Activated CD4-positive, alpha-beta T cell treated with anti-CD3 and anti-CD28 coated beads for 24 hours (primary cell): ENCODE results near the gene KCNH6.

Experiments used
- DNase-seq, 2 donors: peaks; one replicate each; pipeline ENCODE4 v3.0.0-alpha.2; 2020; ENCODE audit warnings: low read depth in 2 of 2

Gene KCNH6

DNA sequence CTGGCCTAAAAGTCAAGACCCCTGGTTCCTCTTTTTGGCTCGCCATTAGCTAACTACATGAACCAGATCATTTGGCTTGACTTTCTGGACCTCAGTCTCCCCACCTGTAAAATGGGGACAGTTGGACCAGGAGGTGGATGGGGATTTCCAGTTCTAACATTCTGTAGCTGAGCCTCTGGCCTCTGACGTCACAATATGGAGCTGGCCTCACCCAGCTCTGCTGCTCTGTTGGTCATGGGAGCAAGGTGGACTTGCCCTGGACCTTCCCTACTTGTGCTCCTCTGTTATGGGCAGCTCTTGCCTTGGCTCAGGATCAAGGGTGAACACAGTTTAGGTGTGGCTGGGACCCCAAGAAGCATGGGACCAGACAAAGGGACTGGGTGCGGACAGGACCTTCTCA, 16.5 kb upstream of the KCNH6 start:
- DNase-seq: no peak

DNA sequence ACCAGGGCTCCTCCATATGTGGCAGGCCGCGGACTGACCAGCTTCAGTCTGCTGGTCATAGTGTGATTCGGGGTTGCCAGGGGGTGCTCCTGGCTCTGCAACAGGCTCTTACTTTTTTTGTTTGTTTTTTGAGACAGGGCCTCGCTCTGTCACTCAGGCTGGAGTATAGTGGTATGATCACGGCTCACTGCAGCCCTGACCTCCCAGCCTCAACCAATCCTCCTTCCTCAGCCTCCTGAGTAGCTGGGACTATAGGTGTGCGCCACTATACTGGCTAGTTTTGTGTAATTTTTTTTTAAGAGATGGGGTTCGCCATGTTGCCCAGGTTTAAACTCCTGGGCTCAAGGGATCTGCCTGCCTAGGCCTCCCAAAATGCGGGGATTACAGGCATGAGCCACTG, 11.8 kb upstream of the KCNH6 start:
- no peak for DNase-seq

DNA sequence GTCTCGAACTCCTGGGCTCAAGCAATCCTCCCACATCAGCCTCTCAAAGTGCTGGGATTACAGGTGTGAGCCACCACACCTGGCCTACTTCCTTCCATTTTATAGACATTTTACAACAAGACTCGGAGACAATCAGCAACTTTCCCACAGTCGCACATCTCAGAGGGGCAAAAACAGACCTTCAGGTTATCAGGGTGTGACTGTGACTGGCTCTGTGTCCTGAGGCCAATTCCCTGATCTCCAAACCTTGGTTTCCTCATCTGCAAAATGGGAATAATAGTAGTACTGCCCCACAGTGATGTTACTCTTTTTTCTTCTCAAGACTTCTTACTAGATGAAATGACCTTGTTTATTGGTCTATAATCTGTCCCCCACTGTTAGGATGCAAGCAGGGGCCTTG, 10.8 kb upstream of the KCNH6 start:
- DNase-seq: no peak

DNA sequence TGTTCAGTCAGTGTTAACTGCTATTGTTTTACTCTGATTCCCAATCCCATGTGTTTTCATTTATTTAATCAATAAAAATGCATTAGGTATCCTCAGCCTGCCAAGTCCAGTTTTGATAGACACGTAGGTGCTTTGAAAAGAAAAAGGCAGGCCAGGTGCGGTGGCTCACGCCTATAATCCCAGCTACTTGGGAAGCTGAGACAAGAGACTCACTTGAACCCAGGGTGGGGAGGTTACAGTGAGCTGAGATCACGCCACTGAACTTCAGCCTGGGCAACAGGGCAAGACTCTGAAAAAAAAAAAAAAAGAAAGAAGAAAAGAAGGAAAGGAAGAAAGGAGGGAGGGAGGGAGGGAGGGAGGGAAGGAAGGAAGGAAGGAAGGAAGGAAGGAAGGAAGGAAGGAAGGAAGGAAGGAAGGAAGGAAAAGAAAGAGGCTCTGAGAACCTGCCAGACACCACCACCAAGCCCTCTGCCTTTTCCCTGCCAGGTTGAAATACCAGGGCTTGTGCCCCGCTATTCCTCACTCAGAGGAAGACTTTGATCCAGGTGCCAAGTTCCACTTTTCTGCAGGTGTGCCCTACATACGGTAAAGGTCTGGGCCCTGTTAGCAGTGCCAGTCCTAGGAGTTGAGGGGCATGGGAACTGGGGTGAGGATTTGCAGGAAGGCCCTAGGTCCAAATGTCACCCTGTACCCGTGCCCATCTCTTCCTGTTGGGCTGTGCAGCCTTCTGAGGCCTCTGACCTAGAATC, 10.1 kb upstream of the KCNH6 start:
- no peak for DNase-seq

DNA sequence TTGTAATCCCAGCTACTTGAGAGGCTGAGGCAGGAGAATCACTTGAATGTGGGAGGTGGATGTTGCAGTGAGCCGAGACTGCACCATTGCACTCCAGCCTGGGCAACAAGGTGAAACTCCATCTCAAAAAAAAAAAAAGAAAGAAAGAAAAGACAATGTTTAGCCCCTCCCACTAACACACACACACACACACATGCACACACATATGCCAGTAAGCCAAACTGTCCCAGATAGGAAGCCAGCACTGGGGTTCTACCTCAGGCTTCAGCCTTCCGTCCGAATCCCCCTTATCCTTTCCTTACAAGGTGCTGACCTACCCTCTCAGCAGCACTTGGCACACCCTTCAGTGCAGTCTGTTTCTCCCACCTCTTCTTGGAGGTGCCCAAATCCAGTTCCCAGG, 8.7 kb upstream of the KCNH6 start:
- no peak for DNase-seq

DNA sequence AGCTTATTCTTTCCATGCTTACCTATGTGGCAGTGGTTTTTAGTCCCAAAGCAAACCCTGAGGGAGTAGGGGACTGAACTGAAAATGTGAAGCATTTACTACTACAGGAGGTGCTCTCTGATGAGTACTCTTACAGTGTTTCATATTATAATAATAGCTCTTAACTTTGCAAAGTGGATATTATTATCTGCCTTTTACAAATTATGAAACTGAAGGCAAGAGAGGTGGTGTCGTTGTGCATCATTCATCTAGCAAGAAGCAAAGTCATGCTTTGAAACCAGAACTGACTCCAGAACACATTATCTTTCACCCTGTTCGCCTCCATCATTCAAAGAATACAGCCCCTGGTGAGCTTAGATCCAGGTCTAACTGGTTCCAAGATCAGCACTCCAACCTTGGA, 8.2 kb upstream of the KCNH6 start:
- DNase-seq: no peak

DNA sequence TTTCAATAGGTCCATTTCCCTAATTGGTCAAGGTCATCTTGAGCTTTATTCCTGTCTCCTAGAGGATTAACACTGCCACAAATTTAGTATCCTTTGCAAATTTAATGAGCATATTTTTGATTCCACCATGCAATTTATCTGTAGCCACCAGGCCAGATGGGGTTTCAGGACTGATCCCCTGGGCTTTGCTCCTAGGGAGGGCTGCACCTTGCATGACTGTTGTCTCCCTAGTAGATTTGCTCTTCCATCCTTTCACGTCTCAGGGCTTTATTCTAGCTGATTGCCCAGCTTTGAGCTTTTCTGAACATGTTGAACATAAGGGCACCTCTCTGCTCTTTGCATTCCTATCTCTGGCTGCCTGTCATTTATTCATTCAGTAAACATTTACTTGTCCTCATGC, 7.7 kb upstream of the KCNH6 start:
- DNase-seq: no peak

DNA sequence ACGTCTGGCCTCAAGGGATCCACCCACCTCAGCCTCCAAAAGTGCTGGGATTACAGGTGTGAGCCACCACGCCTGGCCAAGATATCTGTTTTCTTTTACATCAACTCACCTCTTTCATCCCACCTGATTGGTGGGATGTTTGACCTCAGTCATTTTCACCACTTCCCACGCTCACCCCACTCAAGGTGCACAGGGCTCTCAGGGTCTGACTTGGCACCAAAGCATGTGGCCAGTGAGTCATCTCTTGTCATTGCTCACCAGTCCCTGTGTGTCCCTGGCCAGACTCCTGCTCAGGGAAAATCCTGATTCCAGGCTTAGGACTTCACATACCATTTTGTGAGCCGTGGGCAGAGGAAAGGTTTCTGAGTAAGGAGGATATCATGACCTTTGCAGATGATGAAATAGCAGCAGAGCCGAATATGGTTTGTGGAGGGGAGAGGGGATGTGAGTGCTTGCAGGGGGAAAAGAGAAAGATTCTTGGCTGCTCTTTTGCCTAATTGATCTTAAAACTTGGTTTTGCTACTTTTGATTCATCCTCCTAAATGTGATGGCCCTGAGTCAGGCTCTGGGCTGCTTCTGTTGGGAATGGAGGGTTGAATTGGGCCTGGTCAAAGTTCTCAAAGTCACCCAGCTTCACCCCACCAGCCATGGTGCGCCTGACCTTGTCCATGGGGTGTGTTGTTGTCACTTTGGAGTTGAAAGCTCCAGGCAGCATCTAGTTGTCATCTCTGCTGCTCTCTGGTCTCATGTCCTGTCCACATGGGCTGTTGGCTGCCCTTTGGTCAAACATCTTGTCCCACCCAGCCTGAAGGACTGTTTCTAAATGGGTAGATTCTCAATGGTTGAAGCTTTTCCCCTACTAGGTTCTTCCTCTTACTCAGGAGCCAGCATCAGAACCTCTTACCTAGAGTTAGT, 6.0 kb upstream of the KCNH6 start:
- DNase-seq: peak in 1 of 2 donors; percentile 5

DNA sequence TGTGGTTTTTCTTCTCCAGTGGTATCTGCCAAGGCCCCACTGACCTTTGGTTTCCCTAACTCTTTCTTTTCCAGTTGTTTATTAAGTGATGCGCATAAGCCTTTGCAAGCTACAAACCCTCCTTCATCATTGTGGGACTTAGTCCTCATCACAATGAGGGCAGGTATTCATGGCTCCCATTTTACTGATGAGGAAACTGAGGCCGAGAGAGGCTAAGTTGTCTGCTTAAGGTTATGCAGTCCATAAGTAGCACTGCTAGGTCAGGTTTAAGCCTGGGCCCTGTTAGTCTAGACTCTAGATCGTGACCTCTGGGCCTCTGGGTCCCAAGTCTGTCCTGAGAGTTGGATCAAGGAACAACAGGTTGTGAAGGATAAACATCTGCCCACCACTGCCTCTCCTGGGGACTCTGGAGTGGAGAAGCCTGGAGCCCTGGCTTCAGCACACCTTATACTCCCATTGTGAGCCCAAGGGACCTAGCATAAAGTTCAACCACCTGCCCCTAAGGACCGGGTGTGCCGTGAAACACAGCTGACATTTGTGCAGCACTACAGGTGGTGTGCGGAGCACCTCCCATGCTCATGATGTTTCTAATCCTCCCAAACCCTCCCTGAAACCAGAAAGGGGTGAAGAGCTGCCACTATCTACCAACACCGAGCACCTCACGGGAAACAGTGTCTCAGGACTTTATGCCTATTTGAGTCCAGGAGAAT, 5.2 kb upstream of the KCNH6 start:
- DNase-seq: no peak

DNA sequence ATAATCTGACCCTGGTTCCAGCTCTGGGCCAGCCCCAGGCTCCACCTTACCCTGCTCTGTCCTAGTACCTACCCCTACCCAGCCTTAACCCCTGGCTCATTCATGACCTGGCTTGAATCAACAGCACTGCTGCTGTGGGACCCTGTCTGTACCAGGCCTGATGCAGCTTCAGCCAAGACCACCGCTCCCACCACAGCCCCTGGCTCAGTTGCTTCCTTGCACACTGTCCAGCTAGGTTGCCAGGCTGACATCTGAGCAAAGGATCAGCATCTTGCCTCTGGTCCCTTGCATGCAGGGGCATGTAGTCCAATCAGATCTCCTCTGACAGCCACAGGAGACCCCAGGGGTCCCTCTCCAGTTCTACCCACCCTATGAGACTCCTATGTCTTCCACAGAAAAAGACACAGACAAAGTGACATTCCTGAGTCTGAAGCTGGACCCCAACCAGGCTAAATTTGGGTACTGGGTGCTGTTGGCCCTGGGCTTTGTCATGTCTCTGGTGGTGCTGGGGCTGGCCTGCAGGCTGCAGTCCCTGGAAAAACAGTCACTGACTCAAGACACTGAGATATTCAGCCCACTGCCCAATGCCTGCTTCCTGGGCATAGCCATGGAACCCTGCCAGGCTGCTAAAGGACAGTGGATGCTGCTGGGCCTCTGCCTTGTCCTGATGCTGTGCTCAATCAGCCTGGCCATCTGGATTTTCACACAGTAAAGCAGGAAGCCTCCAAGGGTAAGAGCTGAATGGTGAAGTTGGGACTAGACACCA, 3.9 kb upstream of the KCNH6 start:
- DNase-seq: no peak

DNA sequence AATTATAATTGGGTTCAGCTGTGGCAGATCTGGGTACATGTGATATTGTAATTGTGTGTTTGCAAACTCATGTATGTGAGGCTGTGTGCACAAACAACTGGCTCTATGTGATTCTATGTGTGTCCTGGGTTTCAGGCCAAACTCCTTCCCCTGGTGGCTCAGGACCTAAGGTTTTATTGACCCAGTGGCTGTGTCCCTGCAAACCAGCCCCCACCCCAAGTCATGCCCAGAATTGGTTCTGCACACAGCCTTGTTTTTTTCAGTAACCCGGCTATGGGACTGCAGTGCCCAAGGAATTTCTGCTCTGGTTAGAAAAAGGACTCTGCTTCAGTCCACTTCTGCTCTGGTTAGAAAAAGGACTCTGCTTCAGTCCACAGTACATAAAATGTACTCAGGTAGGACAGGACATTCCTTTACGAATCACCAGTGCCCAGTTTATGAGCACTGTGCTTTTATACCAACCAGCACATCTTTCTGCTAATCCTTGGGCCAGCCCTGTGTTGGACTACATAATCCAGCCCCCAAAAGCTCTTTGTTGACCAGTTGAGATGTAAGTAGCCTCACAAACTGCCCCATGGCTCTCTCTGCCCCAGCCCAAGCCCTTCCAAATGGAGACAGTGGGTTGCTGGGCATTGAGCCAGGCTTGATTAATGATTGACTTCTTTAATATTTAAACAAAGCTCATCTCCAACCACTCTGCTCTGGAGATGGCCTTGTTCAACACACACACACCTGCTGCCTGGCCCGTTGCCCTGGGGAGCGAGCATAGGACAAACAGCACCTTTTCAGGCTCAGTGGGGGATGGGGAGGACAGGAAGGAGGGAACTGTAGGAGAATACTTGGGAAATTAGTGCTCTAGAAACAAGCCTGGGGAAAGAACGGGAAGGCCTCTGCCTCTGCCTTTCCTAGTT, 2.9 kb upstream of the KCNH6 start:
- DNase-seq: no peak

DNA sequence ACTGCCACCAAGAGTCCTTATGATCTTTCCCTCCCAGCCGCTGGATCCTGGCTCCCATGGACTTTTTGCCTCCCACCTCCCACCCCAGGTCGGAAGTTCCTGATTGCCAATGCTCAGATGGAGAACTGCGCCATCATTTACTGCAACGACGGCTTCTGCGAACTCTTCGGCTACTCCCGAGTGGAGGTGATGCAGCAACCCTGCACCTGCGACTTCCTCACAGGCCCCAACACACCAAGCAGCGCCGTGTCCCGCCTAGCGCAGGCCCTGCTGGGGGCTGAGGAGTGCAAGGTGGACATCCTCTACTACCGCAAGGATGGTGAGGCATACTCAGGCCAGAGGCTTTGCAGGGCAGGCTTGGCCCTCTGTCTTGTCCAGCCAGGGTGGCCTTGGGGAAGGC, 893 bp downstream of the KCNH6 start:
- no peak for DNase-seq

DNA sequence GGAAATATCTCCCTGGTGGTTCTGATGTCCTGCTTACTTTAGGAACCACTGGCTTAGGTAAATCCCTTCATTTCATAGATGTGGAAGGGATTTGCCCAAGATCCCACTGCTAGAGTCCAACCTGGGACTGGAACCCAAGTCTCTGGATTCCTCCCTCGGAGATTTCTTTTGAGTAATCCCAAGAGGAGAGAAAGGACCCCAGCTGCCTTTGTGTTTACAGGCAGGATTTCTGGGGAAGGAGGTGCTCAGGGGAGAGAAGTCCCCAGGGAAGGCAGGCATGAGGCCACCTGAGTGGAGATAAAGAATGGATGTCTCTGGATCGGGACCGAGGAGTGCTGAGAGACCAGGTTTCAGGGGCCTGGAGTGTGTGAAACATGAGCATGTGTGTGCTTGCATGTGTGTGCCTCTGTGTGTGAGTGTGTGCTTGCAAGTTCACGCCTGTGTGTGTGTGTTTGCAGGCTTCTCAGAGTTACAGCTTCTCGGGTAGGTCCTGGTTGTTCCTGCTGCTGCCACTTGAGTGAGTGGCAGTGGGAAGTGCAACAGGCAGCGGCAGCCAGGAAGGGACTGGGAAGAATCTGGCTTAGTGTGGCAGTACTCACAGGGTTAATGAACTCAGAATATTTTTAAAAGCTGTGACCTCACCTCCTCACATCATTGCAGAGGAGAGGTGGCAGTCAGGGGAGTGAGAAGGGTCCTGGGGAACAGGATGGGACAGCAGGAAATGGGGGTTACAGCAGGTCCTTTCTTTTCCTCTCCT, 2.2 kb downstream of the KCNH6 start:
- no peak for DNase-seq

DNA sequence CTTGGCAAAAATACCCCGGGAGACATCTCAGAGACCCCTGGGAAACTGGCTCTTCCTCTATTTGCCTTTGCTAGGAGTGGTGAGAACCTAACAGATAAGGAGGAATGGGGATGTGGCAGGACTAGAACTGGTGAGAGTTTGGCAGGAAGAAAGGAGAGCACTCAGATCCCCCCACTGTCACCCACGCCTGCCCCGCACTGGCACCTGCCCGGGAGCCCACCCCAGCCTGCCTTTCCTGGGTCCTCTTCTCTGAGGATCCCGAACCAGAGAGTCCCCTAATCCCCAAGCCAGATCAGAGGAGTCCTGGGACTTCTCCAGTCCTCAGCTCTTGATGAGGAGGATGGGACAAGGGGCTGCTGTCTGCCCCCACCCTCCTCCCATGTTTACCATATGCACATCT, 3.7 kb downstream of the KCNH6 start:
- DNase-seq: no peak

DNA sequence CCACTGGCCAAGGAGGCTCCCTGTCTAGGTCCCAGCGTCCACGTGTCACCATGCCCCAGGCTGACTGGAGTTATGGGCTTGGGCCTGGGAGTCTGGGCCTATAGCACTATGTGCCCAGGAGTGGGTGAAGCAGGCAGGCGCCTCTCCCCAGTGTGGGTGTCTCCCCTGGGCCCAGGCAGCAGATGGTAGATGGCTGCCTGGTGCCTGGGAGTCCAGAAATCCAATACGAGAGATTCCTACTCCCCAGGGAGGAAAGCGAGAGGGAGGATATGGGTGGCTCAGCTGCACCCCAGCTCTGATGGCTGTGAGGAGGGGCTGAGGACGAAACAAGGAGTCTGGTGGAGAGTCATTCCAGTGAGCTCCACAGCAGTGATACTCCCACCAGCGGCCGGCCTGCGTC, 5.0 kb downstream of the KCNH6 start:
- DNase-seq: no peak

DNA sequence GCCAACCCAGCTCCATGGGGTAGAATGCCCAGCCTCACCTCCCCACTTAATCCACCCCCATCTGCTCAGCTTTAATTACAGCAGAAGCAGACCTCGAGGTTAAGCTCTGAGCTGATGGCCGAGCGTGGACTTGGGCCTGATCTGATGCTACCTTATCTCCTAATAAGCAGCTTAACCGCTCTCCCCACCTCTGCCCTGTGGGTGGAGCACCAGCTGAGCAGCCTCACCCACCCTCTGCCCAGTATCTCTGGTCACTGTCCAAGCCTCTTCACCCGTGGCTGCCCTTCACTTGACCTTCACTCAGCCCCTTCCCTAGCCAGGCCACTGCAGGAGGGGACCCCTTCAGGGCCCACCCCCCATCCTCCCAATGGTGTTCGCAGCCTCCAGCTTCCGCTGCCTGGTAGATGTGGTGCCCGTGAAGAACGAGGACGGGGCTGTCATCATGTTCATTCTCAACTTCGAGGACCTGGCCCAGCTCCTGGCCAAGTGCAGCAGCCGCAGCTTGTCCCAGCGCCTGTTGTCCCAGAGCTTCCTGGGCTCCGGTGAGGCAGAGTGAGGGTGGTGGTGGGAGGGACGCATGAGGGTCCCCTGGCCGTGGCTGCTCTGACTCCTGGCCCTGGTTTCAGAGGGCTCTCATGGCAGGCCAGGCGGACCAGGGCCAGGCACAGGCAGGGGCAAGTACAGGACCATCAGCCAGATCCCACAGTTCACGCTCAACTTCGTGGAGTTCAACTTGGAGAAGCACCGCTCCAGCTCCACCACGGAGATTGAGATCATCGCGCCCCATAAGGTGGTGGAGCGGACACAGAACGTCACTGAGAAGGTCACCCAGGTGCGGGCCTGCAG, 6.8 kb downstream of the KCNH6 start:
- DNase-seq: no peak

DNA sequence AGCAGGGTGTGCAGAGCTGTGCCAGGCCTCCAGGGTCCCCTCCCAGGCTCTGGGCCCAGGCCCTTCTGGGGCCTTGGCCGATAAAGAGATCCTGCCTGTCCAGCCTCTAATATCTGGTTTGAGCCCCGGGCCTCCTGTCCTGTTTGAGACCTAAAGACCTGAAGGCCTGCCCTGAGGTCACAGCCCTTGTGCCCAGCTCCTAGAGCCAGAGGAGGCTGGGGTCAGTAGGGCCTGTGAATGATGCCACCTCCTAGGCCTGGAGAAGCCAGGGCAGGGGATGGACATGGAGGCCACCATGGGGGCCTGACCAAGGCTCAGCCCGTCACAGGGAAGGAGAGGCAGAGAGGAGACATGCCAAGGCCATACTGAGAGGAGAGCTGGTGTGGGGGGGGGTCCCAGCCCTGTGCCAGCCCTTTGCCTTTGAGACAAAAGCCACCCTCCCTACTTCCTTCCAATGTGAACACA, 7.4 kb downstream of the KCNH6 start:
- no peak for DNase-seq

DNA sequence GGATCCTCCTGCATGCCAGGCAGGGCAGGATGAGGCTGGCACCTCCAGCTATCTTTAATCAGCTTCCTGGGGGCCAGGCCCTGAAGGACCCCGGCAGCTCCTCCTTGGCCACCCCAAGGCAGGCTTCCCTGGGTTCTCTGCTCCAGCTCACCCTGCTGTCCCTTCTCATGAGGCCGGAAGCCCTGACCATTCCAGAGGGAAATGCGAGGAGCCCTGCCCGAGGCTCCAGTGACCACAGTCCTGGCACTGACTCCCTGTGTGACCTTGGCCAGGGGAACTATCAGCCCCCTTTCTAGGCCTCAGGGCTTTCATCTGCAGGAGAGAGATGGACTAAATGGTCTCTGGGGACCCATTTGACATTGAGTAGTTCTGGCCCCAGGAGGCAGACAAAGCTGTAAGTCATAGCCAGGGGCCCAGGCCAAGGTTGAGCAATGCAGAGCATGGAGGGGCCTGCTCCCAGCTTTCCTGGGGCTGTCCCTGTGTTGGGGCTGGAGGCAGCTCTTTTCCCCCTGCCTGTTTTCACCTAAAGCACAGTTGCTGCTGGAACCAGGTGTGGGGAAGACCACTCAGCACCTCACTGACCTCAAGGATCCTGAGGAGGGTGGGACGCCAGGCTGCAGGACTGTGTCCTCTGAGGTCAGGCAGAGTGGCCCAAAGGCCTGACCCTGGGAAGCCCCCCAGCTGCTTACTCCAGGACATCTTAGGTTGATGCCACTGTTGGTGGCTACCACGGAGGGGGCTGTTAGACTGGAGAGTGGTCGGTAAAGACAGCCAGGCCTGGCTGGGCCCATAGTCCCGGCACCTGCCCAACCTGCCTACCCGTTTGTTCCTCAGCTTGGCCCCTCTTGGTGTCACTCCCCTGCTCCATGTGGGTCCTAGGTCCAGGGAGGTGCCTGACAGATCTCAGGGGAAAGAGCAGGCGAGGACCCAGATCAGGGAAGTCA, 8.1 kb downstream of the KCNH6 start:
- no peak for DNase-seq
